ENCODE measurements around the gene CCDC73. TPM values are rescaled to one million over a fixed set of nuclear protein-coding genes. Genes with fewer than 3 reads are reported as not detected.
"Not testable (repeated sequence)": the region's sequence is repeated elsewhere in the genome, so short reads cannot be mapped to it uniquely, and the experiment has no call there.

Gene CCDC73
- total and polyA plus RNA-seq, 7 donors = 0.01 TPM; not detected in 6

DNA sequence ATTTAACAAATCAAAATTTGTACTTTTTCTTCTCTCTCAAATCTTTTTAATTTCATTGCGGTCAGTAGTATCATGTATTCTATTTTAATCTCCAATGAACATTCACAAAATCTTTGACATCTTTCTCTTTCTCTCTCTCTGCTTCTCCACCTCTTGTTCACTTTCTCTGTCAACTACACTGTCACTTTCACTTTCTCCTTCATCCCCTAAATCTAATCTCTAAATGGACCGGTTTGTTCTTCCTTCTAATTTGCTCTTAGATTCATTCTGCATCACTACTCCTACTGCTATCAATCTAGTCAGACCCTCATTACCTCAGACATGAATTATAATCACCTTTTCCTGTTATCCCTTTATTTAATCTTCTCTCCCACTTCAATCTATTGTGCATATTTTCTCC, 18.6 kb downstream of the CCDC73 start:
- H3K27ac ChIP-seq = no peak overlapping the region
- ATAC-seq = no peak
- 66 to 72% (median 72%) methylated on average over 2 of the region's 2 CpGs for WGBS, 3 donors
- H3K4me3 ChIP-seq = no peak overlapping the region
- no peaks in the 10 kb centered on the region for H3K27me3 ChIP-seq (ENCODE audit: insufficient read depth in 3 of 3, low read length in 2 of 3)
- TF ChIP-seq, protein P1, sequence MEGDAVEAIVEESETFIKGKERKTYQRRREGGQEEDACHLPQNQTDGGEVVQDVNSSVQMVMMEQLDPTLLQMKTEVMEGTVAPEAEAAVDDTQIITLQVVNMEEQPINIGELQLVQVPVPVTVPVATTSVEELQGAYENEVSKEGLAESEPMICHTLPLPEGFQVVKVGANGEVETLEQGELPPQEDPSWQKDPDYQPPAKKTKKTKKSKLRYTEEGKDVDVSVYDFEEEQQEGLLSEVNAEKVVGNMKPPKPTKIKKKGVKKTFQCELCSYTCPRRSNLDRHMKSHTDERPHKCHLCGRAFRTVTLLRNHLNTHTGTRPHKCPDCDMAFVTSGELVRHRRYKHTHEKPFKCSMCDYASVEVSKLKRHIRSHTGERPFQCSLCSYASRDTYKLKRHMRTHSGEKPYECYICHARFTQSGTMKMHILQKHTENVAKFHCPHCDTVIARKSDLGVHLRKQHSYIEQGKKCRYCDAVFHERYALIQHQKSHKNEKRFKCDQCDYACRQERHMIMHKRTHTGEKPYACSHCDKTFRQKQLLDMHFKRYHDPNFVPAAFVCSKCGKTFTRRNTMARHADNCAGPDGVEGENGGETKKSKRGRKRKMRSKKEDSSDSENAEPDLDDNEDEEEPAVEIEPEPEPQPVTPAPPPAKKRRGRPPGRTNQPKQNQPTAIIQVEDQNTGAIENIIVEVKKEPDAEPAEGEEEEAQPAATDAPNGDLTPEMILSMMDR (IDR thresholded peaks at IDR 0.05) = no peak
- no peaks in the 10 kb centered on the region for H3K36me3 ChIP-seq (ENCODE audit: insufficient read depth in 1 of 2, low read depth in 1 of 2)
- no peaks in the 10 kb centered on the region for H3K4me1 ChIP-seq
- intact Hi-C loops (cut with DNase I) = no loop called here
- DNase-seq = no peak
- H3K9me3 ChIP-seq = no peaks in the 10 kb centered on the region

DNA sequence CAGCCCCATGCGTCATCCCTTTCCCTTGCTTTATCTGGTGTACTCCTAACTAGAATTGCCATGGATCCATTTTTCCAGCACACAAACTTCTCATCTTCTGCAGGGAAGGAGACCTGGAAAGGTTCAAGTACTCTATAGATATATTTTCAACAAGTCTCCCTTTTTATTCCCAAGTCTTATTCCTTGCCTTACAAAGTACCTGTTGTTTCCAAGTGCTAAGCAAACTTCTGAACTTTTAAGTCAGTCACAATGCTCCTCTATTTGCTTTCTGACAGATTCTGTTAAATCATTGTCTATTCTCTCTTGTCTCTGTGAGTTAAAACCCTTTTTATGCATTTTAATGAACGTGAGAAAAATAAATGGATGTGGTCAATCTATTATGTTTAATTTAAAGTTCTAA, 20.4 kb downstream of the CCDC73 start:
- H3K4me3 ChIP-seq = no peak overlapping the region
- WGBS, 3 donors = 55 to 71% (median 64%) methylated on average over 2 of the region's 2 CpGs
- H3K4me1 ChIP-seq = no peaks in the 10 kb centered on the region
- DNase-seq (no peak), ATAC-seq (no peak)
- no peaks in the 10 kb centered on the region for H3K36me3 ChIP-seq (ENCODE audit: insufficient read depth in 1 of 2, low read depth in 1 of 2)
- H3K27ac ChIP-seq = no peak overlapping the region
- no peaks in the 10 kb centered on the region for H3K27me3 ChIP-seq (ENCODE audit: insufficient read depth in 3 of 3, low read length in 2 of 3)
- TF ChIP-seq, protein P1 (IDR thresholded peaks at IDR 0.05) = no peak
- intact Hi-C loops (cut with DNase I) = no loop called here
- H3K9me3 ChIP-seq = no peaks in the 10 kb centered on the region

DNA sequence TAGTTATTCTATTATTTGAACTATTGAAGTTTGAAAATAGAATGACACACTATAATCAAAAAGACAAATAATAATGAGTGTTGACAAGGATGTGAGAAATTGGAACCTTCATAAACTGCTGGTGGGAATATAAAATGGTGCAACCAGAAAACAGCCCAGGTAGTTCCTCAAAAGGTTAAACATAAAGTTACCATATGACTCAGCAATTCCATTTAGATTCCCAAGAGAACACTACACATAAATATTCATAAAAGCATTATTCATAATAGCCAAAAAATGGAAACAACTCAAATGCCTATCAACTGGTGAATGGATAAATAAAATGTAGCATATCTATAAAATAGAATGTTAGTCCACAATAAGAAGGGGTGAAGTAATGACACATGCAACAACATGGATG, 21.7 kb downstream of the CCDC73 start:
- H3K4me3 ChIP-seq = no peak overlapping the region
- no peak overlapping the region for H3K27ac ChIP-seq
- intact Hi-C loops (cut with DNase I) = no loop called here
- DNase-seq (no peak), ATAC-seq (no peak)
- no peaks in the 10 kb centered on the region for H3K4me1 ChIP-seq
- H3K36me3 ChIP-seq (ENCODE audit: insufficient read depth in 1 of 2, low read depth in 1 of 2) = no peaks in the 10 kb centered on the region
- H3K27me3 ChIP-seq (ENCODE audit: insufficient read depth in 3 of 3, low read length in 2 of 3) = no peaks in the 10 kb centered on the region
- TF ChIP-seq, protein P1 (IDR thresholded peaks at IDR 0.05) = no peak
- no peaks in the 10 kb centered on the region for H3K9me3 ChIP-seq

DNA sequence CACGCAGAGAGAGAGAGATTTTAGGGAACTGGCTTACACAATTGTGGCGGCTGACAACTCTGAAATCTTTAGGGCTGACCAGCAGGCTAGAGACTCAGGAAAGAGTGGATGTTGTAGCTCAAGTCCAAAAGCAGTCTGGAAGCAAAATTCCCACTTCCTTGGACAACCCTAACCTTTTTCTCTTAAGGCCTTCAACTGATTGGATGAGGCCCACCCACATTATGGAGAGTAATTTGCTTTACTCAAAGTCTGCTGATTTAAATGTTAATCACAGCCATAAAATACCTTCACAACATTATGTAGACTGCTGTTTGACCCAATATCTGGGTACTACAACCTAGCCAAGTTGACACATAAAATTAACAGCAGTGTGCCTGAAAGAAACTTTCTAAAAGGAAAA, 32.7 kb downstream of the CCDC73 start:
- H3K27ac ChIP-seq; H3K9me3 ChIP-seq; H3K36me3 ChIP-seq (ENCODE audit: insufficient read depth in 1 of 2, low read depth in 1 of 2); DNase-seq; H3K4me3 ChIP-seq; H3K4me1 ChIP-seq; ATAC-seq; intact Hi-C loops (cut with DNase I); H3K27me3 ChIP-seq (ENCODE audit: insufficient read depth in 3 of 3, low read length in 2 of 3): not testable (repeated sequence)
- WGBS, 3 donors = 87 to 91% (median 88%) methylated on average over 2 of the region's 2 CpGs

DNA sequence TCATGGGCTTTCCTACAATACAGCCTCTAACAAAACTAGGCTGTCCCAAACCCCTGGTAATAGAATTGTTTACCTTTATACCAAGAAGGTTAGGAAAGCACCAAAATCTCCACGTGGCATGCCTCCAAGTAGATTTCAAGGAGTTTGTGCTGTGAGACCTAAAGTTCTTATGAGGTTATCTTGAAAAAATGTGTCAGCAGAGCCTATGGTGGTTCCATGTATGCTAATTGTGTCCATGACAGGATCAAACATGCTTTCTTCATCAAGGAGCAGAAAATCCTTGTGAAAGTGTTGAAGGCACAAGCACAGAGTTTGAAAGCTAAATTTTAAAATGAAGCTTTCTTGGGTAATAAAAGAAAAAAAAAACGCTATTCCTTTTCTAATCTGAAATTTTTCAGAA, 36.2 kb downstream of the CCDC73 start:
- ATAC-seq (no peak), DNase-seq (no peak)
- Histone ChIP-seq H3K4me1 (no peaks in the 10 kb centered on the region), H3K27me3 (ENCODE audit: insufficient read depth in 3 of 3, low read length in 2 of 3) (no peaks in the 10 kb centered on the region), H3K9me3 (no peaks in the 10 kb centered on the region), H3K36me3 (ENCODE audit: insufficient read depth in 1 of 2, low read depth in 1 of 2) (no peaks in the 10 kb centered on the region), H3K4me3 (no peak overlapping the region), H3K27ac (no peak overlapping the region)
- TF ChIP-seq, protein P1 (IDR thresholded peaks at IDR 0.05) = no peak
- WGBS, 3 donors = 51 to 58% (median 54%) methylated on average over 2 of the region's 2 CpGs
- intact Hi-C loops (cut with DNase I) = no loop called here

DNA sequence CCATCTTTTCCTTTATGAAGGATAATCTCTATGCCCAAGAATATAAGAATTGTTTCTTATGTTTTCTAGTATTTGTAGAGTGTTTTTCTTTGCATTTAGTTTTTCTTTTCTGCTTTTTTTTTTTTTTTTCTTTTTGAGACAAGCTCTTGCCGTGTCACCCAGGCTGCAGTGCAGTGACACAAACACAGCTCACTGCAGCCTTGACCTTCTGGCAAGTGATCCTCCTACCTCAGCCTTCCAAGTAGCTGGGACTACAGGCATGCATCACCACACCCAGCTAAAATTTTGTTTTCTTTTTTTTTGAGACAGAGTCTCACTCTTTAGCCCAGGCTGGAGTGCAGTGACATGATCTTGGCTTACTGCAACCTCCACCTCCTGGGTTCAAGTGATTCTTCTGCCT, 41.3 kb downstream of the CCDC73 start:
- H3K4me3 ChIP-seq; H3K27ac ChIP-seq; H3K4me1 ChIP-seq; DNase-seq; H3K9me3 ChIP-seq; intact Hi-C loops (cut with DNase I); ATAC-seq; H3K36me3 ChIP-seq (ENCODE audit: insufficient read depth in 1 of 2, low read depth in 1 of 2); H3K27me3 ChIP-seq (ENCODE audit: insufficient read depth in 3 of 3, low read length in 2 of 3): not testable (repeated sequence)
- 50 to 80% (median 67%) methylated on average over 1 of the region's 1 CpG for WGBS, 3 donors

Measured in psoas muscle (tissue), 8 donors.